GM18868 (cell line): ENCODE measurements around the gene SELENOI.

ENCODE experiments used
- ATAC-seq: cut with Tn5 transposase; IDR thresholded peaks from one replicate; pipeline ENCODE4 v1.9.1; 2021; ENCODE audit warnings: mild to moderate bottlenecking, moderate library complexity; ENCODE audit not compliant: unreplicated experiment

Gene SELENOI

DNA sequence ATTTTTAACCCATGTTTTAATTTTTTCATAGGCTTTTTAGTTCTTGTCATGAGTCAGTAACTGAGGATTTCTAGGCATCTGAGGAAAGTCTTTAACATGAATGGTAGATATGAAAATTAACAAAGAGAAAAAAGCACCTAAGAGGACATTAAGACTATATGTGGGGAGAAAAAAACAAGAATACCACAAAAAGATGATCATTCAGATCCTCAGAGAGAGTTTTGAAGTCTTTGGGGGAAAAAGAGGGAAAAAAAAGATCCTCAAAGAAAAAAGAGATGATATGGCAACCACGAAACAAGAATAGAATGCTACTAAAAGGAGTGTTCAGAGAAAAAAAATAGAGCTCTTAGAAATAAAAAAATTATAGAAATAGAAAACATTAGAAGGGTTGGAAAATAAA, 63.8 kb downstream of the SELENOI start:
- ATAC-seq, result no peak

- no peak for ATAC-seq
Measured at GRCh38 chr2:26410764-26411243, 64.9 kb downstream of the SELENOI start.

GRCh38 chr2:26411419-26411818, 65.5 kb downstream of the SELENOI start:
- ATAC-seq, result no peak

DNA sequence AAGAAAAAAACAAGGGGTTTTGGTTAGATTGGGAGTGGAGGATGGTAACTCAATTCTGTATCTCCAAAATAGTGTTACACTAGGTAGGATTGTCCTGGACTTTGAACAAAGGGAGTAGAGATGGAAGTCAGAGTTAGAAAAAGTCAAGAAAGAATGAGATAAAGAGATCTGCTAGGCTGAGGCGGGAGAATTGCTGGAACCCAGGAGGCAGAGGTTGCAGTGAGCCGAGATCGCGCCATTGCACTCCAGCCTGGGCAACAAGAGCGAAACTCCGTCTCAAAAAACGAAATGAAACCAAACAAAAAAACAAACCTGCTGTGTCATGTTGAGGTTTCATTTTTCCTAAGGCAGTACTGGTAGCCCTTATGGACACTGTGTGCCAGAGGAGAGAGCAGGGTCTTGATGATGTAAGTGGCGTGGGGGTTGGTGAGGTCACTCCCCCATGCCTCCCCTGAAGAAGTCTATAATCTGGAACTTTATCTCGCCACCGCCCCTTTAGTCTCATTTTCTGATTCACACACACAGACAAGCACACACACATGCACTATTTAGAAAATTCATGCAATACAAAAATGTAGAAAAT, 66.2 kb downstream of the SELENOI start:
- peak; percentile 66 for ATAC-seq

GRCh38 chr2:26414311-26414710, 68.4 kb downstream of the SELENOI start:
- ATAC-seq, result no peak

DNA sequence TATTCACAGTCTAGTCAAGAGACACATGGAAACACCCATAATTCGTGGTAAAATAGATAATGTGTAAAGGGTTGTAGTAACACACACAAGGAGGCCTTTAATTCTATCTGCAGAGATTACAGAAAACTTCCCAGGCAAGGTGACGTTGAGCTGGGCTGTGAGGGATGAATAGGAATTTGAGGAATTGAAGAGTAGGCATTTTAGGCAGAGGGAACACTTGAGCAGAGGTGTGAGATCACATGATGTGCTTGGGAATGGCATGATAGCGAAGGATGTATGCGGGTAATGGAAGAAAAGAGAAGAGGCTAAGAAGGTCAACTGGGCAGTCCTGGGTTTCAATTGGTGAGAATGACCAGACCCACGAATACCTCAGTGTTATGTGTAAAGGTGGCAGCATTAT, 76.0 kb downstream of the SELENOI start:
- no peak for ATAC-seq

DNA sequence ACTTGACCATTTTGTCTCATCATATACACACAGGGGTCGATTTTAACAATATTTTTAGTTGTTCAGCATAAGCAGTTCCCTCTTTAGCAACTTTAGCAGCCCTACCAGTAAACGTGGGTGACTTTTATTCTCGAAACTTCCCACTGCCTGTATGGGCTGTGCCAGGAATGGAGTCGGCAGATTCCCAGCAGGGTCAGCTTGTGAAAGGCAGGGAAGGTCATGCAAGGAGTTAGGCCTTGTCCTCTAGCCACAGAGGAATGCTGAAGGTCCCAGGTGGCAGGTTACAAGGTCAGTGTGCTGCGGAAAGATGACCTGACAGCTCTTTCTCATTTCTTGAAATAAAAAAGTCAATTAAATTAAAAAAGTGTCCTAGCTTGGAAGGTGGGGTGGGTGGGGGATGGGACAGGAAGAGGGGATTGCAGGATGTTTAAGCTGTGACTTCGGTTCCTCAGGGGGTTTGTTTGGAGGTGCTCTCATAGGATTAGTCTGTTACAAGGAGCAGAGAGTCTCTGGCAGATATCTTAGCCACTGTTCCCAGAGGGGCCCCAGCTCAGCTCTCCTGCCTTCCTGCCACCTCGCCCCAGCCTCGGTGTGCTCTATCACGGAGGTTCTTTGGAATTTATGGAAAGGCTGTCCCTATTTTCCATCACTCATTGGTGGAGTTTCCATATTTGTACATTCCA, 77.1 kb downstream of the SELENOI start:
- ATAC-seq, result no peak

DNA sequence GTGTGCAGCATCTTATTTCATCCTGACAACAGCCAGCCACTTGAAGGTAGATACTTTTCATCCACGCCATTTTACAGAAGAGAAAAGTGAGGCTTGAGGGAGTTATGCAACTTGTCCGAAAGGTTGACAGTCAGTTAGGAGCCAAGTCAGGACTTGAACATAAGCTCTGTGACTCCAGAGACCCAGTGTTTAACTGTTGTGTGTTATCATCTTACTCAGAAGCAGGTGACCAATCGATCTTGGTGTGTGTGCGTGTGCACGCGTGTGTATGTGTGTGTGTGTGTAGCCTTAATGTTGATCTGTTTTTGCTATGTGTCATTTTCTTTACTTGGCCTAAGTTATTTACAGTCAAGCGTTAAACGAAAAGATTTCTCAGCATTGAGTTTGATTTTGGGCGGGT, 77.8 kb downstream of the SELENOI start:
- no peak for ATAC-seq

GRCh38 chr2:26424221-26424620, 78.3 kb downstream of the SELENOI start:
- no peak for ATAC-seq

GRCh38 chr2:26428846-26429245, 82.9 kb downstream of the SELENOI start:
- no peak for ATAC-seq

GRCh38 chr2:26429779-26430578, 84.0 kb downstream of the SELENOI start:
- ATAC-seq, result no peak

DNA sequence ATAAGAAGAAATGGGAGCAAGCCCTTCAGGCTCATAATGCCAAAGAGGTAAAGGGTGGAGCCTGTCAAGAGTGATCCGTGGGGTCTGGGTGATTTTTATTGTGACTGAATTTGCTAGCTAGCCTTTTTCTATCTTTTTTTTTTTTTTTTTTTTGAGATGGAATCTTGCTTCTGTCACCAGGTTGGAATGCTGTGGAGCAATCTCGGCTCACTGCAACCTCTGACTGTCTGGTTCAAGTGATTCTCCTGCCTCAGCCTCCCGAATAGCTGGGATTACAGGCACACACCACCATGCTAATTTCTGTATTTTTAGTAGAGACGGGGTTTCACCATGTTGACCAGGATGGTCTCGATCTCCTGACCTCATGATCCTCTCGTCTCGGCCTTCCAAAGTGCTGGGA, 84.9 kb downstream of the SELENOI start:
- no peak for ATAC-seq

GRCh38 chr2:26432363-26432762, 86.4 kb downstream of the SELENOI start:
- no peak for ATAC-seq

GRCh38 chr2:26432859-26433258, 86.9 kb downstream of the SELENOI start:
- ATAC-seq, result no peak

DNA sequence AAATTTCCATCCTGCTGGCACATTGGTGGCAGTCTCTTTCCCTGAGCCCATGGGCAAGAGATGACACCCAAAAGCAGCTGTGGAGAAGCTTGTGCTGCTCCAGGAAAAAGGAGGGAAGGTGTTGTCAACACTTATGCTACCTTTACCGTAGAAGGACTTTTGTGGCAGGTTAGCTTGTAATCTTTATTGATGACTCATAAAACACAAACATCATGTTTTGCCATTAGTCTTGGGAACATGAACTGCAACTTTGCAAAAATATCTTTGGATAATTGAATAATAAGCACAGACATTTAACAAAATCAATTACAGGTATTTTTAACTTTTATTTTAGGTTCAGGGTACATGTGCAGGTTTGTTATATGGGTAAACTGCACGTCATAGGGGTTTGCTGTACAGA, 89.2 kb downstream of the SELENOI start:
- no peak for ATAC-seq

DNA sequence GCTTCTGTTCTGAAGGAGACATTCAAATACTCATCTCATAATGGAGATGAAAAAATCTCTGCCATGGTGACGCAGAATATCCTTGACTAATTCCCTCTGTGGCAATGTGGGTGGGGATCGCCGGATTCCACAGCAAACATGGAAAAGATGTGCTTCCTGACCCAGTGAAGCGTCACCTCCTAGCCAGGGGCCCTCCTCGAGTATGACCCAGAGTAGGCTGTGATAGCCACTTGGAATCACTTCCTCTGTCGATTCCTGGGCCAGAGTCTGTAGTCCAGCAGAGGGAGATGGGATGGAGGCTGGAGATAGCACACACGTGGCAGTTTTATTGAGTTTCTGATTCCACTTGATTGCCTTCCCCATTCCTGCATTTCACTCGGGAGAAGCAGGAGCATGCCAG, 92.6 kb downstream of the SELENOI start:
- no peak for ATAC-seq

GRCh38 chr2:26438926-26439325, 93.0 kb downstream of the SELENOI start:
- ATAC-seq, result no peak

- ATAC-seq, result no peak
Measured at GRCh38 chr2:26442301-26442700, 96.4 kb downstream of the SELENOI start.

- ATAC-seq, result no peak
Measured at GRCh38 chr2:26442707-26443106, 96.8 kb downstream of the SELENOI start.

- ATAC-seq, result no peak
Measured at GRCh38 chr2:26444236-26444635, 98.3 kb downstream of the SELENOI start.
